ENCODE data around the gene ZBTB6. TPM values are rescaled to one million over a fixed set of nuclear protein-coding genes. Genes with fewer than 3 reads are reported as not detected.

ZBTB6 gene
- polyA plus RNA-seq, 2 of the 4 experiments (the other 2 are of a cell fraction) = 9.0 to 10.3 TPM

- TF ChIP-seq MAFK (IDR thresholded peaks at IDR 0.05; ENCODE audit: partially characterized antibody) = peak; percentile 74
- TF ChIP-seq, protein P1, sequence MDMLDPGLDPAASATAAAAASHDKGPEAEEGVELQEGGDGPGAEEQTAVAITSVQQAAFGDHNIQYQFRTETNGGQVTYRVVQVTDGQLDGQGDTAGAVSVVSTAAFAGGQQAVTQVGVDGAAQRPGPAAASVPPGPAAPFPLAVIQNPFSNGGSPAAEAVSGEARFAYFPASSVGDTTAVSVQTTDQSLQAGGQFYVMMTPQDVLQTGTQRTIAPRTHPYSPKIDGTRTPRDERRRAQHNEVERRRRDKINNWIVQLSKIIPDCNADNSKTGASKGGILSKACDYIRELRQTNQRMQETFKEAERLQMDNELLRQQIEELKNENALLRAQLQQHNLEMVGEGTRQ (IDR thresholded peaks at IDR 0.05) = no peak
- Histone ChIP-seq H3K4me1 (peaks cover 27% of the 10 kb centered on the region; the same call in 2 of the 3 replicates), H3K9me3 (no peaks in the 10 kb centered on the region), H3K27ac (no peak overlapping the region), H3K4me3 (no peak overlapping the region), H3K4me2 (no peak overlapping the region)
- ATAC-seq (no peak), DNase-seq (ENCODE audit: low read depth in 1 of 2, low spot score in 1 of 2) (no peak), FAIRE-seq (no peak)
- WGBS (ENCODE audit: missing lambda C conversion rate) = 86% methylated on average over 1 of the region's 1 CpG
- ChIA-PET CTCF (interaction anchor here (0.5 kb wide), 1 partner anchor 20 kb away, joined by 3 read pairs; no protein-coding TSS in a partner anchor), POLR2A (no interaction called here)
Measured at GRCh38 chr9:122946461-122947005, 33.4 kb upstream of the ZBTB6 start.

GRCh38 chr9:122944960-122945888, 32.1 kb upstream of the ZBTB6 start:
- Histone ChIP-seq H3K9me3 (no peaks in the 10 kb centered on the region), H3K4me1 (peaks cover 29% of the 10 kb centered on the region; the same call in 2 of the 3 replicates), H3K4me3 (no peak overlapping the region), H3K4me2 (no peak overlapping the region), H3K27ac (no peak overlapping the region)
- DNase-seq (ENCODE audit: low read depth in 1 of 2, low spot score in 1 of 2) (no peak), FAIRE-seq (no peak), ATAC-seq (no peak)
- ChIA-PET POLR2A (no interaction called here), CTCF (interaction anchor here (0.6 to 1.7 kb wide), 2 partner anchors 15 to 405 kb away, joined by 3 read pairs; no protein-coding TSS in a partner anchor)
- TF ChIP-seq RCOR1 (IDR thresholded peaks at IDR 0.05; ENCODE audit: low read depth, low read length) (no peak), CBX8 (IDR thresholded peaks at IDR 0.05) (no peak), FOSB (CRISPR knock-in tag; IDR thresholded peaks at IDR 0.05) (no peak), CTCF (IDR thresholded peaks at IDR 0.05) (no peak), TFCP2L1 (CRISPR knock-in tag; IDR thresholded peaks at IDR 0.05) (no peak), ZNF302 (CRISPR knock-in tag; IDR thresholded peaks at IDR 0.05) (no peak), EHF (CRISPR knock-in tag; IDR thresholded peaks at IDR 0.05) (no peak), ESRRA (IDR thresholded peaks at IDR 0.05; ENCODE audit: borderline replicate concordance, low read length) (no peak), POLR2A (IDR thresholded peaks at IDR 0.05; ENCODE audit: low read length) (no peak), JUN (IDR thresholded peaks at IDR 0.05) (no peak), CBX2 (IDR thresholded peaks at IDR 0.05; ENCODE audit: borderline replicate concordance, low read depth) (no peak), CHD4 (IDR thresholded peaks at IDR 0.05; ENCODE audit: borderline replicate concordance) (no peak), GATA3 (IDR thresholded peaks at IDR 0.05; ENCODE audit: borderline replicate concordance) (no peak), HDAC2 (IDR thresholded peaks at IDR 0.05) (no peak)
- WGBS (ENCODE audit: missing lambda C conversion rate) = 85% methylated on average over 4 of the region's 4 CpGs

- no peak for TF ChIP-seq POLR2A (IDR thresholded peaks at IDR 0.05; ENCODE audit: low read length)
- no peak for TF ChIP-seq HOXB5 (CRISPR knock-in tag; IDR thresholded peaks at IDR 0.05)
- TF ChIP-seq CEBPB (IDR thresholded peaks at IDR 0.05) = no peak
- TF ChIP-seq, protein P2, sequence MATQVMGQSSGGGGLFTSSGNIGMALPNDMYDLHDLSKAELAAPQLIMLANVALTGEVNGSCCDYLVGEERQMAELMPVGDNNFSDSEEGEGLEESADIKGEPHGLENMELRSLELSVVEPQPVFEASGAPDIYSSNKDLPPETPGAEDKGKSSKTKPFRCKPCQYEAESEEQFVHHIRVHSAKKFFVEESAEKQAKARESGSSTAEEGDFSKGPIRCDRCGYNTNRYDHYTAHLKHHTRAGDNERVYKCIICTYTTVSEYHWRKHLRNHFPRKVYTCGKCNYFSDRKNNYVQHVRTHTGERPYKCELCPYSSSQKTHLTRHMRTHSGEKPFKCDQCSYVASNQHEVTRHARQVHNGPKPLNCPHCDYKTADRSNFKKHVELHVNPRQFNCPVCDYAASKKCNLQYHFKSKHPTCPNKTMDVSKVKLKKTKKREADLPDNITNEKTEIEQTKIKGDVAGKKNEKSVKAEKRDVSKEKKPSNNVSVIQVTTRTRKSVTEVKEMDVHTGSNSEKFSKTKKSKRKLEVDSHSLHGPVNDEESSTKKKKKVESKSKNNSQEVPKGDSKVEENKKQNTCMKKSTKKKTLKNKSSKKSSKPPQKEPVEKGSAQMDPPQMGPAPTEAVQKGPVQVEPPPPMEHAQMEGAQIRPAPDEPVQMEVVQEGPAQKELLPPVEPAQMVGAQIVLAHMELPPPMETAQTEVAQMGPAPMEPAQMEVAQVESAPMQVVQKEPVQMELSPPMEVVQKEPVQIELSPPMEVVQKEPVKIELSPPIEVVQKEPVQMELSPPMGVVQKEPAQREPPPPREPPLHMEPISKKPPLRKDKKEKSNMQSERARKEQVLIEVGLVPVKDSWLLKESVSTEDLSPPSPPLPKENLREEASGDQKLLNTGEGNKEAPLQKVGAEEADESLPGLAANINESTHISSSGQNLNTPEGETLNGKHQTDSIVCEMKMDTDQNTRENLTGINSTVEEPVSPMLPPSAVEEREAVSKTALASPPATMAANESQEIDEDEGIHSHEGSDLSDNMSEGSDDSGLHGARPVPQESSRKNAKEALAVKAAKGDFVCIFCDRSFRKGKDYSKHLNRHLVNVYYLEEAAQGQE (IDR thresholded peaks at IDR 0.05) = peak; percentile 54
- no peak for TF ChIP-seq ESRRA (IDR thresholded peaks at IDR 0.05; ENCODE audit: borderline replicate concordance, low read length)
- peak; percentile 21; a peak in 5 of 6 replicates for ATAC-seq
- H3K4me2 ChIP-seq = peak overlapping the region; percentile 81
- peak in 1 of 2 experiments; percentile 20 for DNase-seq (ENCODE audit: low read depth in 1 of 2, low spot score in 1 of 2)
- H3K4me1 ChIP-seq = peaks cover 23% of the 10 kb centered on the region; the same call in 2 of the 3 replicates
- POLR2A ChIA-PET = interaction anchor here (1.3 to 2.8 kb wide), 12 partner anchors 10 to 113 kb away, joined by 3 to 54 read pairs (median 6); partner anchors contain the start of genes PDCL, RC3H2, ZBTB26 and ZBTB6
- H3K9me3 ChIP-seq = no peaks in the 10 kb centered on the region
- 14% methylated on average over 17 of the region's 17 CpGs for WGBS (ENCODE audit: missing lambda C conversion rate)
- H3K4me3 ChIP-seq = peak overlapping the region; percentile 56
- CTCF ChIA-PET = interaction anchor here (1.2 kb wide), 1 partner anchor 14 kb away, joined by 3 read pairs; no protein-coding TSS in a partner anchor
- FAIRE-seq = no peak
- H3K27ac ChIP-seq = peak overlapping the region; percentile 87 to 92
Measured at GRCh38 chr9:122941582-122942234, 28.6 kb upstream of the ZBTB6 start.

Data from A549 (cell line).